ENCODE data around the gene UGT1A3.

The UGT1A3 gene

GRCh38 chr2:233821196-233821595 lies 92.4 kb downstream of the UGT1A3 start:
- TF ChIP-seq CTCF (IDR thresholded peaks at IDR 0.05): no peak
- Histone ChIP-seq H3K4me1 (ENCODE audit: control insufficient read depth in 1 of 2, insufficient read depth in 1 of 2, low read depth in 1 of 2, low read length in 1 of 2) (no peaks in the 10 kb centered on the region), H3K9me3 (no peaks in the 10 kb centered on the region), H3K36me3 (no peaks in the 10 kb centered on the region), H3K27me3 (no peaks in the 10 kb centered on the region), H3K27ac (no peak overlapping the region), H3K4me3 (ENCODE audit: low read depth in 1 of 2, low read length in 1 of 2) (no peak overlapping the region)

GRCh38 chr2:233821709-233822100 lies 92.9 kb downstream of the UGT1A3 start:
- Histone ChIP-seq H3K4me3 (ENCODE audit: low read depth in 1 of 2, low read length in 1 of 2) (no peak overlapping the region), H3K36me3 (no peaks in the 10 kb centered on the region), H3K27ac (no peak overlapping the region), H3K9me3 (no peaks in the 10 kb centered on the region), H3K4me1 (ENCODE audit: control insufficient read depth in 1 of 2, insufficient read depth in 1 of 2, low read depth in 1 of 2, low read length in 1 of 2) (no peaks in the 10 kb centered on the region), H3K27me3 (no peaks in the 10 kb centered on the region)
- no peak for TF ChIP-seq CTCF (IDR thresholded peaks at IDR 0.05)

- Histone ChIP-seq H3K4me1 (ENCODE audit: control insufficient read depth in 1 of 2, insufficient read depth in 1 of 2, low read depth in 1 of 2, low read length in 1 of 2) (no peaks in the 10 kb centered on the region), H3K27me3 (no peaks in the 10 kb centered on the region), H3K27ac (no peak overlapping the region), H3K4me3 (ENCODE audit: low read depth in 1 of 2, low read length in 1 of 2) (no peak overlapping the region), H3K9me3 (no peaks in the 10 kb centered on the region), H3K36me3 (no peaks in the 10 kb centered on the region)
- no peak for TF ChIP-seq CTCF (IDR thresholded peaks at IDR 0.05)
These were observed 93.4 kb downstream of the UGT1A3 start for GRCh38 chr2:233822101-233822771.

Measured in neutrophil (primary cell).